ENCODE measurements around the gene CPNE5. TPM values are rescaled to one million over a fixed set of nuclear protein-coding genes. Genes with fewer than 3 reads are reported as not detected.
"Not testable (repeated sequence)": the region's sequence is repeated elsewhere in the genome, so short reads cannot be mapped to it uniquely, and the experiment has no call there.

Gene CPNE5
- total RNA-seq, 4 donors from 2014 or later: 1.1 to 4.6 (median 2.9) TPM

DNA sequence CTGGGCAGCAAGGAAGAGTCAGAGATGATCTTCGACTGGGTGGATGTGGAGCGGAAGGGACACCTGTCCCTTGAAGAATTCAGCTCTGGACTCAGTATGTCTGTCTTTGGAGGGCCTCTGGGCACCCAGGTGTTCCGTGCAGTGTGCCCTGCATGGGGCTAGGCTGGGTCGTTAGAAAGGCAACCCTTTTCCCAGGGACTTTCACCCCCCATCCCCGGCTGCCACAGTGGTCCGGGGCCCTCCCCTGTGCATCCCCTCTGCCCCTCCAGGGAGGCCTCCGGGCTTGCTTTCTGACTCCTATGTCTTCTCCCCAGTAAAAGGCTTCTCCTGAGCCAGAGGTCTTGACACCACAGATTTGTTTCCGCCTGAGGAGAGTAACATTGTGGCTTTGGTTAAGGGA, 125.4 kb downstream of the CPNE5 start:
- intact Hi-C loops (cut with DNase I): no loop called here
- TF ChIP-seq, protein P1, sequence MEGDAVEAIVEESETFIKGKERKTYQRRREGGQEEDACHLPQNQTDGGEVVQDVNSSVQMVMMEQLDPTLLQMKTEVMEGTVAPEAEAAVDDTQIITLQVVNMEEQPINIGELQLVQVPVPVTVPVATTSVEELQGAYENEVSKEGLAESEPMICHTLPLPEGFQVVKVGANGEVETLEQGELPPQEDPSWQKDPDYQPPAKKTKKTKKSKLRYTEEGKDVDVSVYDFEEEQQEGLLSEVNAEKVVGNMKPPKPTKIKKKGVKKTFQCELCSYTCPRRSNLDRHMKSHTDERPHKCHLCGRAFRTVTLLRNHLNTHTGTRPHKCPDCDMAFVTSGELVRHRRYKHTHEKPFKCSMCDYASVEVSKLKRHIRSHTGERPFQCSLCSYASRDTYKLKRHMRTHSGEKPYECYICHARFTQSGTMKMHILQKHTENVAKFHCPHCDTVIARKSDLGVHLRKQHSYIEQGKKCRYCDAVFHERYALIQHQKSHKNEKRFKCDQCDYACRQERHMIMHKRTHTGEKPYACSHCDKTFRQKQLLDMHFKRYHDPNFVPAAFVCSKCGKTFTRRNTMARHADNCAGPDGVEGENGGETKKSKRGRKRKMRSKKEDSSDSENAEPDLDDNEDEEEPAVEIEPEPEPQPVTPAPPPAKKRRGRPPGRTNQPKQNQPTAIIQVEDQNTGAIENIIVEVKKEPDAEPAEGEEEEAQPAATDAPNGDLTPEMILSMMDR (IDR thresholded peaks at IDR 0.05): no peak
- no peak for TF ChIP-seq POLR2A (IDR thresholded peaks at IDR 0.05)
- no peaks in the 10 kb centered on the region for H3K9me3 ChIP-seq
- no peak overlapping the region for H3K27ac ChIP-seq
- no peak for DNase-seq
- H3K27me3 ChIP-seq: no peaks in the 10 kb centered on the region
- no peaks in the 10 kb centered on the region for H3K36me3 ChIP-seq
- no peaks in the 10 kb centered on the region for H3K4me1 ChIP-seq
- 82 to 93% methylated on average over 7 of the region's 8 CpGs for WGBS, 2 donors
- no peak overlapping the region for H3K4me3 ChIP-seq (replicated peaks in 1 of 3)

DNA sequence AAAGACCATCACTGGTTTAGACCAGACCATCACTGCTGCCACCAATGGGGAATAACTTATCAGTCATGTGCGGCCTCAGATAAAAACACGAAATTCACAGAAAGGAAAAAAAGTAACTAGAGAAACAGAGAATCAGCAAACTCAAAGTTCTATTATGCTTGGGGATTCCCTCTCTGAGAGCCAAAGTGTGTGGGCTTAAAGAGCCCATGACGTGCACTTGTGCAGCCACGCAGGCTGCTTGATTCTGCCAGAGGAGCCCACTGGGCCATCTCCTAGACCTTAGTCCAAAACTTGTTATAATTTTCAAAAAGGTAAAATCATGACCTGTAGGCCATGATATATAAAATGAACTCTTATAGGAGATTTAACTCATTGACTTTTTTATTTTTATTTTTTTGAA, 126.4 kb downstream of the CPNE5 start:
- H3K27ac ChIP-seq: no peak overlapping the region
- no peaks in the 10 kb centered on the region for H3K9me3 ChIP-seq
- WGBS, 2 donors: 83 to 85% methylated on average over 4 of the region's 4 CpGs
- TF ChIP-seq, protein P1 (IDR thresholded peaks at IDR 0.05): no peak
- TF ChIP-seq POLR2A (IDR thresholded peaks at IDR 0.05): no peak
- H3K36me3 ChIP-seq: no peaks in the 10 kb centered on the region
- no peak for DNase-seq
- H3K4me3 ChIP-seq (replicated peaks in 1 of 3): no peak overlapping the region
- H3K27me3 ChIP-seq: no peaks in the 10 kb centered on the region
- intact Hi-C loops (cut with DNase I): no loop called here
- H3K4me1 ChIP-seq: no peaks in the 10 kb centered on the region

DNA sequence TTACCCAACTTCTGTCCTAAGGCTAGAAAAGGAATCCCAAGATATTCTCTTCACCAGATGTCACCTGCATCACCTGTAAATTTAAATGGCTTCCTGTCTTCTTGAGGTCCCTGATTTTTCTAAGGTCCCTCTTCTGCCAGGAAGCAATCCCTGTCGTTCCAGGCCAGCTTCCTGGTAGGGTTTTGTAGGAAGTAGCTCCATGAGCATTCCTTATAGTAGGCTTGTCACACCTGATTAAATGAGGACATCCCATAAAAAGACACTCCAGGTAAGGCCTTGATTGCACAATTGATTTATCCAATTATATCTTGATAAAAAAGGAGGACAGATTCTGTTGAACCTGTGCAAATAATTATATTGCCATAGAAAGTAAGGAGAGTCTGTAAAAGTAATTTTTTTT, 132.9 kb downstream of the CPNE5 start:
- DNase-seq: no peak
- Histone ChIP-seq H3K36me3 (no peaks in the 10 kb centered on the region), H3K9me3 (no peaks in the 10 kb centered on the region), H3K4me1 (peaks cover 0 to 6% of the 10 kb centered on the region in 2 donors), H3K27me3 (no peaks in the 10 kb centered on the region), H3K4me3 (replicated peaks in 1 of 3) (no peak overlapping the region), H3K27ac (no peak overlapping the region)
- intact Hi-C loops (cut with DNase I): no loop called here
- TF ChIP-seq, protein P1 (IDR thresholded peaks at IDR 0.05): no peak
- TF ChIP-seq POLR2A (IDR thresholded peaks at IDR 0.05): no peak
- WGBS, 2 donors: 74 to 86% methylated on average over 1 of the region's 1 CpG

DNA sequence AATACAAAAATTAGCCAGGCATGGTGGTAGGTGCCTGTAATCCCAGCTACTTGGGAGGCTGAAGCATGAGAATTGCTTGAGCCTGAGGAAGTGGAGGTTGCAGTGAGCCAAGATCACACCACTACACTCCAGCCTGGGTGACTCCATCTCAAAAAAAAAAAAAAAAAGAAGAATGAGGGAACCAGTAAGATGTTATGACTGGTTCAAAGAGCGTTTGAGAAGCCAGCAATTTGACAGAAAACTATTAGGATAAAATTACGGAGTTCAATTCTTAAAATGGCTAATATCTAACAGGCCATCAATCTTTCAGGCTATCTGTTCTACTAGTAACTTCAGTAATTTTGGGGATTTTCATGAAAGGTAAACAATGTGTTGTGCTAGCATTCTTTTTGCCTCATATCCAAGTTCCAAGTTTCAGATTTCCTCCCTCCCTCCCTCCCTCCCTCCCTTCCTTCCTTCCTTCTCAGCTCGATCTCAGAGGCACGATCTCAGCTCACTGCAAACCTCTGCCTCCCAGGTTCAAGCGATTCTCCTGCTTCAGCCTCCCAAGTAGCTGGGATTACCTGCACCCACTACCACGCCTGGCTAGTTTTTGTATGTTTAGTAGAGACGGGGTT, 134.2 kb downstream of the CPNE5 start:
- DNase-seq; H3K27me3 ChIP-seq; H3K9me3 ChIP-seq; H3K4me1 ChIP-seq; H3K4me3 ChIP-seq (replicated peaks in 1 of 3); H3K36me3 ChIP-seq; H3K27ac ChIP-seq; intact Hi-C loops (cut with DNase I): not testable (repeated sequence)
- 71 to 74% methylated on average over 7 of the region's 7 CpGs for WGBS, 2 donors

DNA sequence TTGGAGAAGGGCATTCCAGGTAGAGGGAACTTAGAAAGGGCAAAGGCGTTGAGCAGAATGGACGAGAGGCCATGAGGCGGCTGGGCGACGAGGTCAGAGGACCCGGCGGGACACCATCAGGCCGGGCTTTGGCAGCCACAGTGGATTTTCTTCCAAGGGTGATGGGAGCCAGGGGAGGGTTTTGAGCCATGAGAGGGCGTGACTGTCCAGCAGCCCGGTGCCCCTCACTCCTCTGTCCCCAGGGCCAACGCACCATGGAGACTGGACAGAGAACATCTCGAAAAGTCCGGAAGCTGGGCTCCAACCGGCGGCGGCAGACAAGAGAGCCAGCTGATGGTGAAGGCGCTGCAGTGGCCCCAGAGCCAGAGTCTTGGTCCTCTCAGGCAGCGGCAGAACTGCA, 135.3 kb downstream of the CPNE5 start:
- Histone ChIP-seq H3K9me3 (no peaks in the 10 kb centered on the region), H3K4me1 (peaks cover 0 to 8% of the 10 kb centered on the region in 2 donors), H3K27me3 (no peaks in the 10 kb centered on the region), H3K27ac (no peak overlapping the region), H3K36me3 (no peaks in the 10 kb centered on the region), H3K4me3 (replicated peaks in 1 of 3) (no peak overlapping the region)
- intact Hi-C loops (cut with DNase I): no loop called here
- no peak for DNase-seq
- WGBS, 2 donors: 94 to 95% methylated on average over 13 to 18 of the region's 18 CpGs
- no peak for TF ChIP-seq POLR2A (IDR thresholded peaks at IDR 0.05)
- TF ChIP-seq, protein P1 (IDR thresholded peaks at IDR 0.05): no peak

All from thyroid gland (tissue), 4 donors.